HG03060 (cell line): ENCODE measurements around the gene BSPRY.
"Not testable (repeated sequence)": the region's sequence is repeated elsewhere in the genome, so short reads cannot be mapped to it uniquely, and the experiment has no call there.

Experiments used
- ATAC-seq: cut with Tn5 transposase; IDR thresholded peaks from one replicate; pipeline ENCODE4 v1.9.1; 2021; ENCODE audit warnings: low read depth, moderate number of reproducible peaks; ENCODE audit not compliant: unreplicated experiment

Gene BSPRY

GRCh38 chr9:113390192-113390960 is 41.0 kb downstream of the BSPRY start:
- ATAC-seq = no peak

- no peak for ATAC-seq
Observed at GRCh38 chr9:113391917-113392316, 42.6 kb downstream of the BSPRY start.

DNA sequence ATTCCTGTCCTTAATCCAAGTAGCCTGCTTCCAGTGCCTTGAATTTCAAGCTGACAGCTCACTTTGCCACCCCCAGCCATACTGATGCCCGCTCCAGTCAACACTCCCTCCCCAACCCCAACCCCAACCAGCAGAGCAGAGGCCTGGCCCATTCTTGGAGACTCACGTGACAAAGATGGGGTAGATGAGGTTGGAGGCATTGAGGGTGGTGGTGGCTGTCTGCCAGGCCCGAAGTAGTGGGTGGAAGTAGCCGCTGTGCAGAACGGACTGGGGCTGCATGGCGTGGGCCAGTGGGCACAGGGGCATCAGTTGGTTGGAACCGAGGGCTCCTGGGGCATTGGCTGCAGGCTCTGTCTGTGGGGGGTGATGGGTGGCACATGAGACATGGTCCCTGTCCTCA is 43.9 kb downstream of the BSPRY start:
- ATAC-seq = no peak

- ATAC-seq = no peak
Observed at GRCh38 chr9:113395000-113395861, 45.9 kb downstream of the BSPRY start.

DNA sequence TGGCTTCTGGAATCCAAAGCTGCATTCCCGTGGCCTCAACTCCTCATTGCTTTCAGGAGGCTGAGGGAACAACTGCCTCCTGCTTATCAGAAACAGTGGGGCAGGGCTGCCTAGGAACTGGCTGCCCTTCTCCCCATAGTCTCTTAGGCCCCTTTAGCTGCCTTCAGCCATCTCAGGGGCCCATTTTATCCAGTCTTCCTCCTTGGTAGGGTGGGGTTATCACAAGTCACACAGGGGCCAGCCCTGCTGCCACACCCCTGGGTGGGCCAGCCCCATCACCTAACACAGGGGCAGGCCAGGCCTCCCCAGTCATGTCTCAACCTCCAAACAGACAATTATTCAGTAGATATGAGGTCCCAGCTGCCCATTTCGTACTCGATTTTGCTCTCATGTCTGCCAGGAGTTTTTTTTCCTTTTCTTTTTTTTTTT is 47.9 kb downstream of the BSPRY start:
- no peak for ATAC-seq

GRCh38 chr9:113398796-113399195 is 49.5 kb downstream of the BSPRY start:
- ATAC-seq = no peak

GRCh38 chr9:113399646-113400200 is 50.4 kb downstream of the BSPRY start:
- ATAC-seq = no peak

DNA sequence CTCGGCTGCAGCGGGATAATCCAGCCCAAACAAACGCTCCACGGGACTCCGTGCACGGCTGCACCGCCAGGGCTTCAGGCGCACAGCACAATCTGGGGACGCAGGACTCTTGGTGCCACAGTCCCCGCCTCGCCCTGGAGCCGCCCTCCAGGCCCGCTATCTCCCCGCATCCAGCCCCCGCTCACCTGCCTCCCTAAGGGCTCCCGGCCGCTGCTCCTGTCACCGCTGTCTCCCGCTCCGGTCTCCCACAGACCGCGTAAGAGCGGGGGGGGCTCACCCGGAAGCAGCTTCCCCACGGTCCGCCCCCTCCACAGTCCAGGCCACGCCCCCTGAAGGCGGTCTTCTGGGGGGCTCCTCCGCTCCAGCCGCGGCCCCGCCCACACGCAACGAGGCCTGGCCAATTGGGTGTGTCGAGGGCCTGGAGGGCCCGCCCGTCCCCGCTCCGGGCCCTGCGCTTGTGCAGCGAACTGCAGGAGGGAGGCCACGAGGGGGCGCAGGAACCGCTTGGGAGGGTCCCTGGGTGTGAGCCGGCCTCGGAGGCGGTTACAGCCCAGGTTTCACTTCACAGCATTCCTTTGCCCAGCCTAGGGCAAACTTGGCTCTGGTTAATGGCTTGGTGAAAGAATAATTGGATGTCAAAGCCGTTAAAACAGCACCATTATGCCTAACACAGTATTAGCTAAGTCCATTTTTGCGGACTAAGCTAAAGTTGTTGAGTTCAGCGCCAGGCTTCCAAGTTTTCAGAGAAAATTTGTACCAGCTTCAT is 51.9 kb downstream of the BSPRY start, which contains the start of gene ALAD:
ALAD (minus strand) TSS at position 258 of the 766 bp plus-strand sequence. CDS start 7,725 bp downstream, outside the sequence.
- ATAC-seq = peak; percentile 95

- ATAC-seq = no peak
Observed at GRCh38 chr9:113403646-113404045, 54.3 kb downstream of the BSPRY start.

DNA sequence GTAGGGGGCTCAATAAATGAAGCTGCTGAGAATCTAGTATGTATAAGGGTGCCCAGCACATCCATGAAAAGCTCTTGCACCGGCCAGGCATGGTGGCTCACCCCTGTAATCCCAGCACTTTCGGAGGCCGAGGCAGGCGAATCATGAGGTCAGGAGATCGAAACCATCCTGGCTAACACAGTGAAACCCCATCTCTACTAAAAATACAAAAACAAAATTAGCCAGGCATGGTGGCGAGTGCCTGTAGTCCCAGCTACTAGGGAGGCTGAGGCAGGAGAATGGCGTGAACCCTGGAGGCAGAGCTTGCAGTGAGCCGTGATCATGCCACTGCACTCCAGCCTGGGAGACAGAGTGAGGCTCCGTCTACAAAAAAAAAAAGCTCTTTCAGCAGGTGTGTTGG is 57.0 kb downstream of the BSPRY start:
- ATAC-seq = not testable (repeated sequence)

- not testable (repeated sequence) for ATAC-seq
Observed at GRCh38 chr9:113406873-113407511, 57.7 kb downstream of the BSPRY start.

GRCh38 chr9:113409481-113409880 is 60.1 kb downstream of the BSPRY start:
- no peak for ATAC-seq

GRCh38 chr9:113409883-113410206 is 60.5 kb downstream of the BSPRY start:
- ATAC-seq = no peak

DNA sequence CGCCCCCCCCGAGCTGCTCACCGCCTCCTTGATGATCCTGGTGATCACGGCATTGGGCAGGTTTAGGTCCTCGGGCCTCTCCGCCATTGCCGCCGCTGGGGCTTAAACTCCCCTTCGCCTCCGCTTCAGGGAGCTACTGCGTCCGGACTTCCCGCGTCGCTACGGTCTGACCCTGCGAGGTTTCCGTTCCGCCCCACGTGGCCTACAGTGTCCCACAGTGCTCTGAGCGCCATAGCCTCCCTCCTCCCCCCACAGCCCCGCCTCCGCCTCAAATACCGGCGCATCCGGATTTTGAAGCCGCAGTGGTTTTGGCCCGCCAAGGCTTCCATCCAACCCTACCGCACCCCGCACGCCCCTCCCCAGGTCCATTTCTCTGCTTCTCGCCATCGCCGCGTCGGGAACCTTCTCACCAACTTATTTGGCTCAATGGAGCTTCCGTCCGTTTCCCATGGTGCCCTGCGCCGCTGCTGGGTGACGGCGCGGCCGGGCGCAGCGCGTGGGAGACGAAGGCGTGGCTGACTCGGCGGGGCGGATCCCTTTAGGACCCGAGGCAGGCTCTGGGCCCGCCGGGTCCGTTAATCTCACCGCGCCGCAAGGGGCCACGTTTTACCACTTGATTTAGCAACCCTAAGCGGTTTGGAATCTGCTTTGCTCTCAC is 61.0 kb downstream of the BSPRY start, which contains the start of the genes C9orf43 and POLE3:
C9orf43 (plus strand) TSS at position 541 of the 658 bp plus-strand sequence. CDS start 2,747 bp downstream, outside the sequence.
POLE3 (minus strand) TSS at position 469 of the 658 bp plus-strand sequence; CDS start at position 87, 382 bp downstream.
- peak; percentile 74 for ATAC-seq

GRCh38 chr9:113416149-113416721 is 66.9 kb downstream of the BSPRY start:
- peak; percentile 61 for ATAC-seq

- ATAC-seq = no peak
Observed at GRCh38 chr9:113417370-113417769, 68.0 kb downstream of the BSPRY start.
